ENCODE results near the gene BCL2L2. TPM values are rescaled to one million over a fixed set of nuclear protein-coding genes. Genes with fewer than 3 reads are reported as not detected.

Gene BCL2L2
- total RNA-seq, 1 donor from 2014 or later = 21.4 TPM

- no peaks in the 10 kb centered on the region for H3K36me3 ChIP-seq (ENCODE audit: insufficient read depth, low read length)
- no peaks in the 10 kb centered on the region for H3K4me1 ChIP-seq (ENCODE audit: insufficient read depth, low read length)
- no peak overlapping the region for H2AFZ ChIP-seq (ENCODE audit: low read depth, low read length)
- peaks cover 19% of the 10 kb centered on the region for H3K36me3 Mint-ChIP-seq (ENCODE audit: low read depth, unreplicated experiment)
- no peak overlapping the region for H3K4me3 ChIP-seq (ENCODE audit: insufficient read depth, low read depth, low read length)
- peaks cover 3% of the 10 kb centered on the region for H3K27me3 ChIP-seq (ENCODE audit: insufficient read depth, low read length)
- DNase-seq (ENCODE audit: low read depth) (no peak), FAIRE-seq (no peak)
- H3K9me3 ChIP-seq (ENCODE audit: insufficient read depth, low read depth, low read length) = no peaks in the 10 kb centered on the region
- peaks cover 2% of the 10 kb centered on the region for H3K9me3 Mint-ChIP-seq (ENCODE audit: unreplicated experiment)
- no peaks in the 10 kb centered on the region for H3K79me2 ChIP-seq (ENCODE audit: insufficient read depth, low read length)
- H3K4me2 ChIP-seq (ENCODE audit: low read length) = no peak overlapping the region
- H3K27ac Mint-ChIP-seq (ENCODE audit: unreplicated experiment) = no peak overlapping the region
- TF ChIP-seq CTCF (IDR thresholded peaks at IDR 0.05; ENCODE audit: insufficient read depth, low read depth, low read length) (no peak), EZH2 (IDR thresholded peaks at IDR 0.05; ENCODE audit: insufficient read depth, low read length) (no peak)
- peaks cover 5% of the 10 kb centered on the region for H3K27me3 Mint-ChIP-seq (ENCODE audit: low read depth, unreplicated experiment)
- H3K9ac ChIP-seq (ENCODE audit: low read length) = no peak overlapping the region
- H4K20me1 ChIP-seq (ENCODE audit: insufficient read depth, low read length) = no peaks in the 10 kb centered on the region
- H3K4me3 Mint-ChIP-seq (ENCODE audit: unreplicated experiment) = peak overlapping the region; percentile 10
- H3K4me1 Mint-ChIP-seq (ENCODE audit: low read depth, unreplicated experiment) = no peaks in the 10 kb centered on the region
- no peak overlapping the region for H3K27ac ChIP-seq (ENCODE audit: low read depth, low read length)
Observed at GRCh38 chr14:23345987-23346692, 39.5 kb downstream of the BCL2L2 start.

- Histone ChIP-seq H3K36me3 (ENCODE audit: insufficient read depth, low read length) (no peaks in the 10 kb centered on the region), H3K27me3 (ENCODE audit: insufficient read depth, low read length) (peaks cover 3% of the 10 kb centered on the region), H3K9me3 (ENCODE audit: insufficient read depth, low read depth, low read length) (no peaks in the 10 kb centered on the region), H3K4me1 (ENCODE audit: insufficient read depth, low read length) (no peaks in the 10 kb centered on the region), H3K79me2 (ENCODE audit: insufficient read depth, low read length) (no peaks in the 10 kb centered on the region), H4K20me1 (ENCODE audit: insufficient read depth, low read length) (peaks cover 5% of the 10 kb centered on the region), H3K4me2 (ENCODE audit: low read length) (no peak overlapping the region), H2AFZ (ENCODE audit: low read depth, low read length) (no peak overlapping the region), H3K9ac (ENCODE audit: low read length) (no peak overlapping the region), H3K4me3 (ENCODE audit: insufficient read depth, low read depth, low read length) (no peak overlapping the region), H3K27ac (ENCODE audit: low read depth, low read length) (no peak overlapping the region)
- TF ChIP-seq CTCF (IDR thresholded peaks at IDR 0.05; ENCODE audit: insufficient read depth, low read depth, low read length) (no peak), EZH2 (IDR thresholded peaks at IDR 0.05; ENCODE audit: insufficient read depth, low read length) (no peak)
- H3K4me3 Mint-ChIP-seq (ENCODE audit: unreplicated experiment) = no peak overlapping the region
- peaks cover 7% of the 10 kb centered on the region for H3K27me3 Mint-ChIP-seq (ENCODE audit: low read depth, unreplicated experiment)
- H3K9me3 Mint-ChIP-seq (ENCODE audit: unreplicated experiment) = peaks cover 2% of the 10 kb centered on the region
- H3K27ac Mint-ChIP-seq (ENCODE audit: unreplicated experiment) = peak overlapping the region; percentile 69
- peaks cover 21% of the 10 kb centered on the region for H3K36me3 Mint-ChIP-seq (ENCODE audit: low read depth, unreplicated experiment)
- no peak for DNase-seq (ENCODE audit: low read depth)
- no peak for FAIRE-seq
- no peaks in the 10 kb centered on the region for H3K4me1 Mint-ChIP-seq (ENCODE audit: low read depth, unreplicated experiment)
Observed at GRCh38 chr14:23346693-23347405, 40.2 kb downstream of the BCL2L2 start.

Measured in astrocyte (in vitro differentiated cells and primary cell).